Measurements from ENCODE around the gene LLGL1.
A peak's percentile ranks its signal among the peaks of the same experiment; 100 is the strongest.

The LLGL1 gene

DNA sequence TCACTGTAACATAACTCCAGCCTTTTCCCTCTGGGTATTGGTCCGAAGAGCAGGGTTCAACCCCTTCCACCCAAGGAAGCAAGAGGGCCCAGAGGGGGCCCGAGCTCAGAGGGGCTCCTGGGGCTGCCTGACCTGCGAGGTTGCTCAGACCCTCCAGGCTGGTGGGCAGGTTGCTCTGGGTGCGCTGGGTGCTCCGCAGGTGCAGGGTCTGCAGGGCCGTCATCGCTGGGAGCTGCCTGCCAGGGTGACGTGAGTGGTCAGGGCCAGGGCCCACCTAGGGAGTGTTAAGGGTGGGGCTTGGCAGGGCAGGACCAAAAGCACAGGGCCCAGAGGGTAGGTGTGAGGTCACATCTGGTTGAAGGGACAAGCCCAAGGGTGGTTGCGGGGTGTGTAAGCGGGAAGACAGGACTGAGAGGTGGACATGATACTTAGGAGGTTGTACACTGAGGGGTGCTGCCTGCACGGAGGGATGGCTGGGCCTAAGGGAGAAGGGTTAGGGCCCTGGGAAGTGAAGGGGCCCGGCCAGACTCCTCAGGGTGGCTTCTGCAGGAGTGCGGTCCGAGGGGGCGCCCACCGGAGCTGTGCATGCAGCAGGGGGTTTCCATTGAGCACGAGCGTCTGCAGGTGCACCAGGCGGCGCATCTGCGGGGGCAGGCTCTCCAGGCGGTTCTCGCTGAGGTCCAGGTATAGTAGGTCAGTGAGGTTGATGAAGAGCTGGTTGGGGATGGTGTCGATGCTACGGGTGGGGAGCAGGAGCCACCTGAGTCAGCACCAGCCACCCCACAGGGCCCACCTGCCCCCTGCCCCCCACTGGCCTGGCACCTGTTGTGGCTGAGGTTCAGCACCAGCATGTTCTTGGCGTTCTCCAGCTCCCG lies 28.7 kb downstream of the LLGL1 start:
- no peak for DNase-seq

DNA sequence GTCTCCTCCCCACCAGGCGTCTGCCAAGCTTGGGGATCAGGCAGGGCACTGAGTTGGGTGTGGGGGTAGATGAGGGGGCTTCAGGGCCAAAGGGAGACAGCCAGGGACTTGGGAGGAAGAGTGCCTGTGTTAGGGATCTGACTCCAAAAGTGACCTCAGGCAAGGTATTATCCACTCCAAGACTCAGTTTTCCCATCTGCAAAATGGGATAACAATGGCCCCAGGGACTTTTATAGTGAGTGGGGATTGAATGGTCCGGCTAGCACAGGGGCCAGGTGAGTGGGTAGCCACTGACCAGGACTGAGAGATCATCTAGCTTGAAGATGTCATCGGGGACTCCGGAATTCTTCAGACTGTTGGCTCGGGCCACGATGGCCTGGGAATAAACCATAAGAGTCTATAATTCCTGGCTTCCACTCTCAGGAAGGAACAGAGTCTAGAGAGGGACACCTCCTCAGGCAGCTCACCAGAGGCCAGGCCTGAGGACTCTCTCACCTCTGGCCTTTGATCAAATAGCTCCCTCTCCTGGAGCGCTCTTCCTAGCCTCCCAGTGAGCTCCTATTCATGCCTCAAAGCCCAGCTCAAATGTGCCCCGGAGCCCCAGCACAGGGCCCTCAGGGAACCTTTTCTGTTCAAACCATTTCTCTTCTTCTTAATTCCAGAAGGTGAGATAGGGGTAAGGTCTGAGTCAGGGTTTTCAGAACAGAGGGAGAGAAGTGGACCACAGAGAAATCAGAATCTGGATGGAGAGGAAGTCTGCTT lies 29.6 kb downstream of the LLGL1 start:
- DNase-seq, result no peak

DNA sequence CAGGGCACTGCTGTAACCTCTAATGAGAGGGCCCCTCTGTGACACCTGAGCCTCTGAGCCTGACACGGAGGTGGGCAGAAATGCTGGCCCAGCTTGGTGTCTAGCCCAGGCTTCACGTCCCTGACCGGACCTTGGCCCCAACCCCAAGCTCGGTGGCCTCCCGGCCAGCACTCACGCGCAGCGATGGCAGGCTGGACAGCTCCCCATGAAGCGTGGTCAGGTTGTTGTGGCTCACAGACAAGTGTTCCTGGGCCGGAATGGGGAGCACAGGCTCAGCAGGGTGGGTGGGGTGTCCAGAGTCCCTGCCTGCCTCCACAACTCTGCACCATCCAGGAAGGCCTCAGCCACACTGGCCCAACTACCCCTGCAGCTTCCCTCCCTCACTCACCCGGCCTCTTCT lies 30.9 kb downstream of the LLGL1 start:
- no peak for DNase-seq

DNA sequence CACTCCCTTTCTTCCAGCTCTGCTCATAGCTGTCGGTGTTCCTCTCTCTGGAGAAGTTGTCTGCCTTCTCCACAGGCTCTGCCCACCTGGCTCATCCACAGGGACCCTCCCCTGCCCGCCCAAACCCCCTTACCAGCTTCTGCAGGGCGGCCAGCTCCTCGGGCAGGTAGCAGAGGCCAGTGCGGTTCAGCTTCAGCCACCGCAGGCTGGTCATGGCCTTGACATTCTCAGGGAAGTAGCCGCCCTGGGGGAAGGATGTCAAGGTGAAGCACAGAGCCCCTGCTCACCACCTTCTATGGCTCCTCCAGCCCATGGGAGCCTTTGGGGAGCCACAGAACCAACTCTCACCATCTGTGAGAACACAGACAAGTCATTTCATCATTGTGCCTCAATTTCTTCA lies 31.3 kb downstream of the LLGL1 start:
- DNase-seq, result no peak

DNA sequence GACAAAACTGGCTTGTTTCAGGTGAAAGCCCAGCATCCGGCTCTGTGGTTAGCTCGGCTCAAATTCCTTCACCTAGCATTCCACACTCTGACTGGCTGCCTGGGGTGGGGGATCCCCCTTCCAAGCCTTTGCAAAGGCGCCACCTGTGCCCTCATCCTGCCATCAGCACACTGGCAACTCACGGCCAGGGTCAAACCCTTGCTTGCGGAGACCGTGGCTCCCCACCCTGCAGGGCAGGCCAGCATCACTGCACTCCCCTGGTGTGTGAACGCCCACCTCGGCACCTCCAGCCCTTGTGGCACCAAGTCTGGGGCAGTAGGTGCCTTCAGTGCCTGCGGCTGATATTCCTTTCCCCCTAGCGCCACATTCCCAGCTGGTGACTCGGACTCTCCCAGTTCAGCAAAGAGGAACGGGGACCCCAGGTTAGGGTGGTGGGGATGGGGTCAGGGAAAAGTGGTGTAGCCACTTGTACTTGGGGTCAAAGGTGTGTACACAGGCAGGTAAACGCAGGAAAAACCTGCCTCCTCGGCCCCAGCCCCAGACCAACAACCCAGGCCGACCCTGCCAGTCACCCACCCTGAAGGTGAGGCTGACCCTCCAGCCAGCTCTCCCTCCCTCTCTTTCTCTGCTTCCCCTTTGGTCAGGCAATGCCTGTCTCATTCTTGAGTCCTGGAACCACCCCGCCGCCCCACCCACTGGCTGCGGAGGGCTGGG lies 32.0 kb downstream of the LLGL1 start:
- no peak for DNase-seq

DNA sequence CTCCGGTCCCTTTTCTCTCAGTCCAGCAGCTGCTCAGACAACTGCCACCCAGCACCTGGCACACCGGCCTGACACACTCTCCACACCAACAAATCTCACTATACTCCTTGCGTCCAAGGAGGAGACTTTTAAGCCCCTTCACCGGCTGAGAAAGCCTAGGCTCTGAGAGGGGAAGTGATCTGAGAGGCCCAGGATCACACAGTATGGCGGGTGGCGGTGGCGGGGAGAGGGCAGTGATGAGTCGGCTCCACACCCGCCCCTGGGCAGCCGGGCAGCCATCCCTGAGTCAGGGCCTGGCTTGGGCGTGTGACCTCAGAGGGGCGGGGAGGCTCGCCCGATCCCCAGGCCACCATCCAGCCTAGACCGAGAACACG lies 32.5 kb downstream of the LLGL1 start:
- DNase-seq, result peak; percentile 10

DNA sequence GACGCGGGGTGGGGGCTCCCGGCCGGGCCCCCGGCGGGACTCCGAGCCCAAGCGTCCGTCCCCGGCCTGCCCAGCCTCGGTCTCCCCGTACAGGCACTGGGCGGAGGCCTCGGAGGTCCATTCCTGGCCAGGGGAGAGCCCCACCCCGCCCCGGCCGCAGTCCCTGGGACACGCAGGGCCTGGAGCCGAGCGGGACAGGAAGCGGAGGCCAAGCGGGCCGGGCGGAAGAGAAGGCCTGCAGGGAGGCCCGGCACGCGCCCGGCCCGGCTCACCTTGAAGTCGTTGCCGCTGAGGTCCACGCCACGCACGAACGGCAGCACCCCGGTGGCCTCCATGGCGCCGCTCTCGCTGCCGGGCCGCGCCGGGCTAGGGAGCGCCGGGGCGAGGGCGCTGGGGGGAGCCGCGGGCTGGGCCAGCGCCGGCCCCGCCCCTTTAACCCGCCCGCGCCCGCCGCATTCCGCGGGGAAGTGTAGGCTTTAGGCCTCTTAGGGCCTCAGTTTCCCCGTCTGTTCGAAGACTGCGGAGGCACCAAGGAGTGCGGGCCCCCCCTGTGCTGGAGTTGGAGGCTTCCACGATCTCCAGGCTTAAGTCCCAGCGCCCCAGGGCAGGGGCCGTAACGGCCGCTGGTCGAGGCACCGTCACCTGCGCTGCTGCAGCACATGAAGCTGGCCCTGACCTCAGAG lies 33.1 kb downstream of the LLGL1 start, which contains the start of gene FLII:
TSS of gene FLII (minus strand) at position 383 of the 683 bp plus-strand sequence. CDS start at position 335, 48 bp downstream.
- DNase-seq, result no peak

DNA sequence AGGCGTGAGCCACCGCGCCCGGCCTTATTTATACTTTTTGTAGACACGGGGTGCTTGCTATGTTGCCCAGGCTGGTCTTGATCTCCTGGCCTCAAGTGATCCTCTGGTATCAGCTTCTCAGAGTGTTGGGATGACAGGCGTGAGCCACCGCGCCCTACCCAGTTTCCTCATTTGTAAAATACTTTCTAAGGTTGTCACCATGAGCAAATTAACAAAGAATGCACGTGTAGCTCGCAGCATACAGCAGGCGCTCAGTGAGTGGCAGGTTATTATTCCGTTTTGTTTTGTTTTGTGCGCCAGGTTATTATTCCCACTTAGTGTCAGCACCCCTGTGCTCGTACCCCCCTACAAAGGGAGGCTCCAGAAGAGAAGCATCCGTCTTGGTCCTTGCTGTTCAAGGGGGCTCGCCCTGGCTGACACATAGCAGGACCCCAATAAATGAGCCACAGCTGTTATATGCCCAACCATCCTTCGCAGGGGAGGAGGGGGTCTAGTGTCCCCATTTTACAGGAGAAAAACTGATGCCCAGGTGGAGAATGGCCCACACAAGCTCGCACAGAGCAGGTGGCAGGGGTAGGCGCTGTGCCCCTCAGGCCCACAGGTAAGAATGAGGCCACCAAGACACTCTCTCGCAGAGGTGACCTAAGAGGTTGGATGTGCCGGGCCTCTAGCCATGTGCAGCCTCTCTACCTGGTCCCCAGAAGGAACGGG lies 34.3 kb downstream of the LLGL1 start:
- DNase-seq, result no peak

DNA sequence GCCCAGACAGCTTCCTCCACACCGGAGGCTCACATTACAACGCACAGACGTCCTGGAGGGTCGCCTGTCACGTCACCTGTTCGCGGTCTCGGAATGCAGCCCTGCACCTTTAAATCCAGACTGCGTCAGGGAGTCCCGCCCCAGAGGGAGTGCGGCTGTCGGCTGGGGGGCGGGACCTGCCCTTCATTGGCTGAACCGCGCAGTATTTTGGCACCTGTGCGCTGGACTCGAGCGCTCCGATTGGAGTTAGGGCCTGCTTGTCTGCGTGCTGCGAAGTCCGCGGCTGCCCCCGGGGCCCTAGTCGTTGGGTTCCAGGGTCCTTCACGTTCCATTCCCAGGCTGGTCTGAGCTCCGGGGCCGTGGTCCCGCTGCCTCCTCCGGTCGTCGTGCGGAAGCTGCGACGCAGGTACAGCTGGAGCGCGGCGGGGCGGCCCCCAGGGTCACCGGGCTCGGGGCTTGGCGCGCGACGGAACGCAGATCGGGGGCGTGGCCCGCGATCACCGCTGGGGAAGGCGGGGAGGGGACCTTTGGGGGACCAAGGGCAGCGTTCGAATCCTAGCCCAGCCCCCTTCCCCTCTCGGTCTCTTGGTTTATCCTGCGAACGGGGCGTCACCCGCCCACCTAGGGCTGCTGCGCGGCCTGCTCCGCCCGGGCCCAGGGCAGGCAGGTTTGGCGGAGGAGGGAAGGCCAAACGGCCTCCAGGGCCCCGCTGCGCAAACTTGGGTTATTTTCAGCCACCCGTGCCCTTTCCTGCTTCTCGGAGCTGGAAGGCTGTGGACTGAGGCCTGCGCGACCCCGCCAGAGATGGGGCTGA lies 35.1 kb downstream of the LLGL1 start, which contains the start of gene MIEF2:
TSS of gene MIEF2 (plus strand) at position 331 of the 814 bp plus-strand sequence. CDS start 2,059 bp downstream, outside the sequence.
- peak; percentile 97 for DNase-seq

DNA sequence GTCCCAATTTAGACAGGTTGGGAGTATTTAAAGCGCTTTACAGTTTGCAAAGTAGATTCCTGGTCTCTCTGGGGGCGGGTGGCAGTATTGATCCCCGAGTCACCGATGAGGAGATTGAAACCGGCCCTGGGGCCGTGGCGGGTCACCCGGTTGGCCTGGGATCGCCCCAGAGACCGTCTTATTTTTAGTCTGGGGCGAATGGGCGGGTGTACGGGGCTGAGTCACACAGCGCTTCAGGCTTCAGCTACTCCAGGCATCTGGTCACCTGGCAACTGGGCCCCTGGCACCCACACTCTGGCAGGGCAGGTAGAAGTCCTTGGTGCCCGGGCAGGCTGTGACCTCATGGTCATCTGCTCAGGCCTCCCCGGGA lies 35.7 kb downstream of the LLGL1 start:
- DNase-seq, result peak; percentile 5

DNA sequence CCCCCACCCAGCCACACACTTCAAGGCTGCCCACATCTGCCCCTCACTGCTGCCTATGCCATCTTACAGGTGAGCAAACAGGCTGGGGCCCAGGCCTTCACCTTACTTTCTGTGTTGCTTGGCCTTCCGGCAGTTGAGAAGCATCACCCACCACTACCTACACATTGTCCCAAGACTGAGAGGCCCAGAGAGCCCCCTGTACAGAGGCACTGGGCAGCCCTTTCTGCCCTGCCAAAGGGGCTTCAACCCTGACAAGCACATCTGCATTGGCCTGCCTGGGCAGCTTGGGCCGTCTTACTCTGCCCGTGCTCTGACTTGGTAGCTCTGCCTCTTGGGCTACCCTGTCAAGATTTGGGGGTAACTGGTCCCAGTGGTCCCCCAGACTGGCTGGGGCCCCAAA lies 36.2 kb downstream of the LLGL1 start:
- no peak for DNase-seq

DNA sequence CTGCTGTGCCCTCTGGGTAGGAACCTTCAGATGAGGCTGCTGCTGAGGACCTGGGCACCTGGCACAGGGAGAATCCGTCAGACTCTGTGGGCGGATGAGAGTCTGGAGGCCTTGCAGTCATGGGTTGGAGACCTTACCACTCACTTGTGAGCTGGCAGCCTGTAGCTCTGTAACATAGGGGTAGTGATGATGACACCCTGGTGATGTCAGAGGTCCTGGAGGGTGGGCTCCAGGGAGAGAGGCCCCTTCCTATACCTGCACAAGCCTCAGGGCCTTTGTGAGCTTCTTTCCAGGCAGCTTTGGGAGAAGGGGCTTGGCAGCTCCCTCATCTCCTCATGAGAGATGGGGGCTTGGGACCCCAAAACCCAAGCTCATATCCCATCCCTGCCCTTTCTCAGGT lies 36.7 kb downstream of the LLGL1 start:
- DNase-seq, result no peak

DNA sequence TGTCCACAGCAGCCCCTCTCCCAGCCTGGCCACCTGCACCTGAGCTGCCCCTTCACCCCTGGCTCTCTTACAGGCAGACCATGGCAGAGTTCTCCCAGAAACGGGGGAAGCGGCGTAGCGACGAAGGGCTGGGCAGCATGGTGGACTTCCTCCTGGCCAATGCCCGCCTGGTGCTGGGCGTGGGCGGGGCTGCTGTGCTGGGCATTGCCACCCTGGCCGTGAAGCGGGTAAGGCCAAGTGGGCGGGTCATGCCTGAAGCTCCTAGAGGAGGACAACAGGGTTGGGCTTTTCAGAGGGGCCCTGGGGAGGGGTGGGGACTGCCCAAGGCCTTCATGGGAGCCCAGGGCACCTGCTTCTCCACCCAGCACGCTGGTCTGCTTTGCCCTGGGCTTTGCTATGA lies 37.2 kb downstream of the LLGL1 start:
- no peak for DNase-seq

DNA sequence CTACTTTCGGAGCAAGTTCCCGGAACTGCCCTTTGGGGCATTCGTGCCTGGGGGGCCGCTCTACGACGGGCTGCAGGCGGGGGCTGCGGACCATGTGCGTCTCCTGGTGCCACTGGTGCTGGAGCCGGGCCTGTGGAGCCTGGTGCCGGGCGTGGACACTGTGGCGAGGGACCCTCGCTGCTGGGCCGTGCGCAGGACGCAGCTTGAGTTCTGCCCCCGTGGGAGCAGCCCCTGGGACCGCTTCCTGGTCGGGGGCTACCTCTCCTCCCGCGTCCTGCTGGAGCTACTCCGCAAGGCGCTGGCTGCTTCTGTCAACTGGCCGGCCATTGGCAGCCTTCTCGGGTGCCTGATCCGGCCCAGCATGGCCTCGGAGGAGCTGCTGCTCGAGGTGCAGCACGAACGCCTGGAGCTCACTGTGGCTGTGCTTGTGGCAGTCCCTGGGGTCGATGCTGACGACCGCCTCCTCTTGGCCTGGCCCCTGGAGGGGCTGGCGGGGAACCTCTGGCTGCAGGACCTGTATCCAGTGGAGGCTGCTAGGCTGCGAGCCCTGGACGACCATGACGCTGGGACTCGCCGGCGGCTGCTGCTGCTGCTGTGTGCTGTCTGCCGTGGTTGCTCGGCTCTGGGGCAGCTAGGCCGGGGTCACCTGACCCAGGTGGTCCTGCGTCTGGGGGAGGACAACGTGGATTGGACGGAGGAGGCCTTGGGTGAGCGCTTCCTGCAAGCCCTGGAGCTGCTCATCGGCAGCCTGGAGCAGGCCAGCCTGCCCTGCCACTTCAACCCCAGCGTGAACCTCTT lies 38.6 kb downstream of the LLGL1 start:
- no peak for DNase-seq

DNA sequence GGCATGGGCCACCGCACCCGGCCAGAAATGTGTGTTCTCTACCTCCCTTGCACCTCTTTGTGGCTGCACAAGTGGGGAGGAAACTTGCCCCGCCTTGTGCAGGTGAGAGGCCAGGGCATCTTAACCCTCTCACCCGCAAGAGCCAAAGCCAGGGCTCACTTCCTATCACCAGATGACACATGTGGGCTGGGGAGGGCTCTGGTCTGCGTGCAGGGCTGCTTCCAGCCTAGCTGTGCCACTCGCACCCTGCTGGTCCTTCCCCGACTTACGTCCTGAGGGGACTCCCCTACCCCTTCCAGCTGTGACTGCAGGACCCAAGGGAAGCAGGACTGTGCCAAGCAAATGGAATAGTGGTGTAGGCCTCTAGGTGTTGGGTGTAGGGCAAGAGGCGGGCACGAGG lies 41.9 kb downstream of the LLGL1 start:
- no peak for DNase-seq

DNA sequence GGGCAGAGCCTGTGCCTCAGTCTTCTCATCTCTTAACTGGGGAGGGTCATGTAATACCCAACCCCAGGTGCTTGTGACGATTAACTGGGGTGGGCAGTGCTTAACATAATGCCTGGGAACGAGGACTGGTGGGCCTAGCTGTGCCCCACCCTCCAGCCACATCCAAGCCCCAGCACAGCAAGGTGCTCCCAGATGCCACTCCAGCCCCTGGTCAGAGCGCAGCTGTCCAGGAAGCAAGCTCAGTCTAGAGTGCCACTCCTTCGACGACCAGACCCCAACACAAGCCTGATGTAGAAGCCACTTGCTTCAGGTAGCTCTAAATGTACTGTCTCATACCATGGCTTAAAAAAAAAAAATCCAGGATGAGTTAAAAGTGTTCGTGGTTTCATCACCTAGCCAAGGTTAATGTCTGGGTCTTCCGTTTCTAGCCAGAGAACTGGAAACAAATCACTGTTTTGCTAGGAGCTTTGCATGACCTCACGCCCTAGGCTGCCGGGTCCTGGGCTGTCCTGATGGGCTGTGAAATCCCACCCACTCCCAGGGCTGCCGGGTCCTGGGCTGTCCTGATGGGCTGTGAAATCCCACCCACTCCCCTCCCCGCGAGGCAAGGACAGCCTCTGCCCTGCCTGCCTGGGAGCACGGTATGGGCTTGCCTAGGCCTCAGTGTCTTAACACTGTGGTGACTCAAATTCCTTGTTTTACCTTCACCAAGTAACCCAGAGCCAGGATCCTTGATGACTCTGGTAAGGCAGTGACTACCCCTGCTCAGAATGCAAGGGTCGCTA lies 42.7 kb downstream of the LLGL1 start:
- DNase-seq, result peak; percentile 24

DNA sequence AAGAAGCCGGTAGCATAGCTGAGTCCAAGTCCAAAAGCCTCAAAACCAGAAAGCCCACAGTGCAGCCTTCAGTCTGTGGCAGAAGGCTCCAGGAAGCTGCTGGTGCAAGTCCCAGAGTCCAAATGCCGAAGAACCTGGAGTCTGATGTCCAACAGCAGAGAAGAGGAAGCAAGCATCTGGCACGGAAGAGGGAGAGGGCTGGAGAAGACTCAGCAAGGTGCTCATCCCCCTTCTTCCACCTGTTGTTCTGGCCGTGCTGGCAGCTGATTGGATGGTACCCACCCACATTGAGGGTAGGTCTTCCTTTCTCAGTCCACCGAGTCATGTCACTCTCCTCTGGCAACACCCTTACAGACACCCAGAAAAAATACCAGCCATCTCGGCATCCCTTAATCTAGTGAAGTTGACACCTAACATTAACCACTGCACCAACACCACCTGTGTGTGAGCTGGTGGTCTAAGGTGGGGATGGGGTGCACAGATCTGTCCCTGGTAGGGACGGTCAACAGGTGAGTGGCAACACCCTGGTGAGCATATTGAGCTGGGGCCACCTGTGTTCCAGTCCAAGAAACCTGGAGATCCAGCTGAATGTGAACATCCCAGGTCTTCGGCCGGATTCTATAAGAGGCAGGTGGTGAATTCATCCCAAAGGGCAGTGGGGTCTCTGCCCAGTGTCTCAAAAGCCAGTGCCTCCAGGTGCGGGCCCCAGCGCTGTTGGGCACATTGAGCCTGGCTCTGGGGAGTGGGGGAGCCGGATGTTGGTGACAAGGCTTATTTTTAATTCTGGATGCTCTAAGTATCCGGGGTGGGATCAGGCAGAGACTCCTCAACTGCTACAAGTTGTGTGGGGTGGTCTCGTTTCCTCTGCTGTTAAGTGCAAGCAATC lies 44.9 kb downstream of the LLGL1 start:
- no peak for DNase-seq

DNA sequence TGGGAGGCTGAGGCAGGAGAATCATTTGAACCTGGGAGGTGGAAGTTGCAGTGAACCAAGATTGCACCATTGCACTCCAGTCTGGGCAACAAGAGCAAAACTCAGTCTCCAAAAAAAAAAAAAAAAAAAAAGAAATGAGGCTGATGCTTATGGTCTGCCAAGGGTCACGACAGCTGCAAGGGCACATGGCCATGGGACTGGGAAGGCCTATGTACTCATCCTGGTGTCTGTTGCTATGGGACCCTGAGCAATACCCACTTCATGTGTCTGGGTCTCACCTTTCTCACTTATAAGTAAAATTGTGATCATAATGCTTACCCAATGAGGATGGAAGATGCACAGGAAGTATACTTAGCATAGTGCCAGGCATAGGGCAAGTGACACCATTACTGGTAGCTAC lies 51.6 kb downstream of the LLGL1 start:
- DNase-seq, result no peak

DNA sequence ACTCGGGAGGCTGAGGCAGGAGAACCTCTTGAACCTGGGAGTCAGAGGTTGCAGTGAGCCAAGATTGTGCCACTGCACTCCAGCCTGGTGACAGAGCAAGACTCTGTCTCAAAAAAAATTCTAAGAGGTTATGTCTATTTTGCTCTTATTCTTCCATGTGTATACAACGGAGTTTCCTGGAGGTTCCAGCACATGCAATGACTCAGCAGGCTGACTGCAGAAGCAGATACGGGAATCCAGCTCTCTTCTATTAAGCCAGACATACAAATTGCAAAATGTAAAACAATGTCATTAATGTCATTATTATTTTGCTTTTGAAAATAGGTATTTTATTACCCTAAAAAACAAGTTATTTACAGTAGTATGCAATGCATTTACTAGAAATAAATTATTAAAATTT lies 53.4 kb downstream of the LLGL1 start:
- no peak for DNase-seq

Data from NCI-H2171 treated with DMSO at 0.1 percent for 48 hours (cell line).